Measurements from ENCODE around the gene INAFM1.

Gene INAFM1

GRCh38 chr19:47313754-47314295 is 39.1 kb downstream of the INAFM1 start:
- no peak for DNase-seq

GRCh38 chr19:47315125-47315821 is 40.6 kb downstream of the INAFM1 start:
- DNase-seq: no peak

GRCh38 chr19:47316513-47316912 is 41.8 kb downstream of the INAFM1 start:
- no peak for DNase-seq

- DNase-seq: no peak
These were observed 45.5 kb downstream of the INAFM1 start for GRCh38 chr19:47319923-47320871.

DNA sequence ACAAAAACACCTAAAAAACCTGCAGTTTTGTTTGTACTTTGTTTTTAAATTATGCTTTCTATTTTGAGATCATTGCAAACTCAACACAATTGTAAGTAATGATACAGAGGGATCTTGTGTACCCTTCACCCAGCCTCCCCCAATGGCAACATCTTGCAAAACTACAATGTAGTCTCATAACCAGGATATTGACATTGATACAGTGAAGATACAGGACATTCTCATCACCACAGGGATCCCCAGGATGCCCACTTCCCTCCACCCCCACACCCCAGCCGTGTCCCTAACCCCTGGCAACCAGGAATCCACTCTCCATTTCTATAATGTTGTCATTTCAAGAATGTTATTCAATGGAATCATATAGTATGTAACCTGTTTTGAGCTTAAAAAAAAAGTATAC is 46.9 kb downstream of the INAFM1 start:
- DNase-seq: no peak

- DNase-seq: no peak
These were observed 47.4 kb downstream of the INAFM1 start for GRCh38 chr19:47322058-47322457.

DNA sequence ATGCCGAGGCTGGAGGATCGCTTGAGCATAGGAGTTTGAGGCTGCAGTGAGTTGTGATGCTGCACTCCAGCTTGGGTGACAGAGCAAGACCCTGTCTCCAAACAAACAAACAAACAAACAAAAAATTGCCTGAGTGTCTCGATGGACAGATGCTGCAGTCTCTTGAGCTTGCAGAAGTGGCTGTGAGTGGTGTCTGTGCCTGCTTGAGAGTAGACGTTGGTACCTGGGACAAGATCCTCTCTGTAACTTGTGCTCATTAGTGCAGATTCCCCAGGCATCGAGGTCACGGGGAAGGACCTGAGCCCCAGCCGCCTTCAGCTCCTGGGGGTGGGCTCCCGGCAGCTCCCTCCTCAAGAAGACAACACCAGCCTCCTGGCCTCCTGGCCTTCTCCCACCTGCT is 48.7 kb downstream of the INAFM1 start:
- no peak for DNase-seq

DNA sequence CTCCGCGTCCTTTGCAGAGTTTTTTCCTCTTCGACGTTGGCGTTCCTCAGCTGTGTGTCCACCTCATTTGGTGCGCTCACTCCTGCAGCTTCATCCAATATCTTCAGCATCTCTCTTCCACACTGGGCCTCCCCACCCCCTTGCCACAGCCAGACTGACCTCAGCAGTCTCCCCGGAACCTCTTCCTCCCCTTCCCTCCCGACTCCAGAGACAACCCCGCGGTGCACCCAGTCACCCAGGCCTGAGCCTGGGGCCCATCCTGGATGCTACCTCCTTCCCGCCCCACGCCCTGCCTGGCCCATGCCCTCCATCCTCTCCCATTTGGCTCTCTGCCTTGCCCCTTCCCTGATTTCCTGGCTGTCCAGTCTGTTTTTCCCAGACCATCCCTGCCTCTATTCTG is 49.2 kb downstream of the INAFM1 start:
- no peak for DNase-seq

DNA sequence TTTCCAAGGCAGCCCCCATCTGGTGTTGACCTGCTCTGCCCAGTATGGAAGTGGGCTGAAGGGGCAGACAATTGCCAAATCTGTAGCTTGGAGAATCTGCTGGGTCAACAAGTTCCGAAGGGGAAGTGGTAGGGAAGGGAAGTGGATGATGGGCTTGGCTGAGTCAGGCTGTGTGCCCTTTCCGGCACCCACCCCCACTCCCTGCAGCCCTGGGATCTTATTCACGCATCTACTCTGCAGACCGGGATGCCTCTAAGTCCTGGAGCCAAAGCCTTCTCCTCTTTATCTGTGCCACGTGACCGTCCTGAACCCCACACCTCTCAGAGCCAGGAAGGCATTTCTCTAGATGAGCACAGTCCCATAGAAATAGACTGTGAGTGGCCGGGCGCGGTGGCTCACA is 49.8 kb downstream of the INAFM1 start:
- DNase-seq: no peak
